A549 (cell line): ENCODE data around the gene ASIC1. TPM values are rescaled to one million over a fixed set of nuclear protein-coding genes. Genes with fewer than 3 reads are reported as not detected.

Source experiments
- ATAC-seq, 2 experiments: fragments of 200-7000 bp in 1 of 2; fragments of >200 bp in 1 of 2; cut with Nextera tagmentation in 1 of 2; cut with Tn5 transposase in 1 of 2; 3 replicates each; pipeline versions ENCODE4 v1.8.0 to v1.9.1; 2018 to 2020; ENCODE audit warnings: mild to moderate bottlenecking in 1 of 2, moderate library complexity in 1 of 2
- CTCF ChIA-PET: fragments of 300-600 bp; sonication (Branson Sonifier 250); formaldehyde crosslinking; extraction: SDS; loops from one replicate; lab custom pipeline; 2021; ENCODE audit warnings: antibody characterized with exemption, inconsistent platforms; lab: Yijun Ruan, JAX
- POLR2A ChIA-PET: fragments of 350-600 bp; formaldehyde crosslinking; extraction: SDS; loops from one replicate; lab custom pipeline; 2021; ENCODE audit warnings: antibody characterized with exemption, inconsistent platforms; lab: Yijun Ruan, JAX
- DNase-seq, 2 experiments: peaks; one replicate each; pipeline versions ENCODE4 v3.0.0 to v3.0.0-alpha.2; 2011 to 2016; ENCODE audit warnings: low read depth in 1 of 2, low spot score in 1 of 2
- FAIRE-seq: peaks from 2 replicates; lab custom pipeline; 2011; peaks lifted over from hg19 to GRCh38; lab: Jason Lieb, UNC
- H3K27ac ChIP-seq, 2 experiments: fragments of >200 bp; sonication (Bioruptor Twin); formaldehyde crosslinking; 3 replicates each; pipeline ENCODE4 v1.5.1; 2016 to 2017
- H3K4me1 ChIP-seq: fragments of >200 bp; sonication (Bioruptor Twin); formaldehyde crosslinking; 3 replicates; pipeline ENCODE4 v1.6.1; 2016
- H3K4me2 ChIP-seq: fragments of >200 bp; sonication (Bioruptor Twin); formaldehyde crosslinking; 3 replicates; pipeline ENCODE4 v1.6.1; 2016
- H3K4me3 ChIP-seq: fragments of >200 bp; sonication (Bioruptor Twin); formaldehyde crosslinking; 3 replicates; pipeline ENCODE4 v1.5.1; 2016
- H3K9me3 ChIP-seq: fragments of >200 bp; sonication (Bioruptor Twin); formaldehyde crosslinking; 3 replicates; pipeline ENCODE4 v1.6.1; 2016
- ATOH8 ChIP-seq: fragments of 250-450 bp; sonication (Bioruptor Pico); IDR thresholded peaks from 2 replicates; pipeline ENCODE4 v1.5.0; 2020; ENCODE audit warnings: low read depth, mild to moderate bottlenecking, moderate library complexity
- BHLHE40 ChIP-seq: IDR thresholded peaks from 2 replicates; pipeline ENCODE4 v1.6.1; 2012; ENCODE audit warnings: low read depth, low read length, inconsistent platforms
- CBX2 ChIP-seq: fragments of 200-600 bp; sonication (generic); IDR thresholded peaks from 2 replicates; pipeline ENCODE4 v1.6.1; 2016; ENCODE audit warnings: low read depth, mild to moderate bottlenecking, borderline replicate concordance
- CTCF ChIP-seq: fragments of >200 bp; sonication (Bioruptor Twin); formaldehyde crosslinking; IDR thresholded peaks from 3 replicates; pipeline ENCODE4 v1.5.1; 2016
- ELK1 ChIP-seq: fragments of 150-350 bp; IDR thresholded peaks from 2 replicates; pipeline ENCODE4 v1.6.1; 2014; ENCODE audit warnings: low read depth, mild to moderate bottlenecking, low read length
- FOSB ChIP-seq: fragments of 250-450 bp; sonication (Bioruptor Pico); IDR thresholded peaks from 2 replicates; pipeline ENCODE4 v1.5.0; 2020; ENCODE audit warnings: mild to moderate bottlenecking, moderate library complexity
- FOXS1 ChIP-seq: fragments of 250-450 bp; sonication (Bioruptor Pico); IDR thresholded peaks from 2 replicates; pipeline ENCODE4 v1.5.0; 2020; ENCODE audit warnings: mild to moderate bottlenecking, moderate library complexity
- HDAC2 ChIP-seq: fragments of 200-600 bp; sonication (generic); IDR thresholded peaks from 2 replicates; pipeline ENCODE4 v1.6.1; 2016
- HOXA7 ChIP-seq: fragments of 250-450 bp; sonication (Bioruptor Pico); IDR thresholded peaks from 2 replicates; pipeline ENCODE4 v1.5.0; 2020; ENCODE audit warnings: mild to moderate bottlenecking, moderate library complexity
- JUN ChIP-seq, 2 experiments: fragments of >200 bp; sonication (Bioruptor Twin); formaldehyde crosslinking; IDR thresholded peaks; 2 replicates in 1 of 2; 3 replicates in 1 of 2; pipeline ENCODE4 v1.6.1; 2016 to 2017
- MAX ChIP-seq: IDR thresholded peaks from 2 replicates; pipeline ENCODE4 v1.6.1; 2012
- NFE2L2 ChIP-seq: fragments of 150-350 bp; conservative IDR thresholded peaks from 2 replicates; pipeline ENCODE4 v1.6.1; 2014; ENCODE audit warnings: low read length
- POLR2A ChIP-seq: IDR thresholded peaks from 2 replicates; pipeline ENCODE4 v1.6.1; 2012; ENCODE audit warnings: mild to moderate bottlenecking, low read length
- RCOR1 ChIP-seq: fragments of 150-350 bp; IDR thresholded peaks from 2 replicates; pipeline ENCODE4 v1.6.1; 2014; ENCODE audit warnings: antibody characterized with exemption, low read length, low read depth
- RFX5 ChIP-seq: fragments of 450-650 bp; IDR thresholded peaks from 2 replicates; pipeline ENCODE4 v1.7.1; 2014; ENCODE audit warnings: antibody characterized with exemption, mild to moderate bottlenecking, moderate library complexity
- RNF2 ChIP-seq: fragments of 200-600 bp; sonication (generic); IDR thresholded peaks from 2 replicates; pipeline ENCODE4 v1.6.1; 2016; ENCODE audit warnings: low read depth, mild to moderate bottlenecking, antibody characterized with exemption, moderate library complexity, borderline replicate concordance
- SMC3 ChIP-seq: fragments of >200 bp; sonication (Bioruptor Twin); formaldehyde crosslinking; IDR thresholded peaks from 3 replicates; pipeline ENCODE4 v1.6.1; 2018; ENCODE audit warnings: inconsistent platforms
- USF2 ChIP-seq: fragments of 450-650 bp; IDR thresholded peaks from 2 replicates; pipeline ENCODE4 v1.6.1; 2014; ENCODE audit warnings: antibody characterized with exemption
- ZC3H11A ChIP-seq: fragments of 450-650 bp; IDR thresholded peaks from 2 replicates; pipeline ENCODE4 v1.6.1; 2014; ENCODE audit warnings: antibody characterized with exemption, mild to moderate bottlenecking
- ZSCAN20 ChIP-seq: fragments of 250-450 bp; sonication (Bioruptor Pico); IDR thresholded peaks from 2 replicates; pipeline ENCODE4 v1.8.0; 2022; ENCODE audit warnings: mild to moderate bottlenecking, moderate library complexity
- WGBS: methylation state at CpG from one replicate; pipeline ENCODE4 v1.1.6; 2017; ENCODE audit errors: missing lambda C conversion rate; 5-methylcytosine and 5-hydroxymethylcytosine counted together
- polyA plus RNA-seq, 4 experiments: library from polyadenylated mRNA; depleted of rRNA in 3 of 4; stranded (reverse); fragments of >200 nt; fragmentation: RNase III in 1 of 4; extraction: RNeasy Plus Mini Kit Qiagen cat#74134 plus additional on column Dnase treatment in 1 of 4; gene quantifications; 2 replicates in 3 of 4; 3 replicates in 1 of 4; pipeline ENCODE4 v1.2.3, GENCODE V29; 2011 to 2017

ASIC1 gene
- polyA plus RNA-seq, 2 of the 4 experiments (the other 2 are of a cell fraction) = 6.0 to 6.7 TPM

GRCh38 chr12:50099302-50100008 lies 42.1 kb downstream of the ASIC1 start:
- no peak for DNase-seq
- no peak overlapping the region for H3K27ac ChIP-seq
- TF ChIP-seq RFX5 = no peak
- no peak for TF ChIP-seq CBX2
- no peak for TF ChIP-seq CTCF
- TF ChIP-seq ATOH8 (CRISPR knock-in tag) = no peak
- TF ChIP-seq ZSCAN20 (CRISPR knock-in tag) = no peak
- TF ChIP-seq MAX = no peak
- no peak for TF ChIP-seq SMC3
- TF ChIP-seq RNF2 = no peak
- TF ChIP-seq HDAC2 = no peak
- TF ChIP-seq POLR2A = no peak
- no peak for TF ChIP-seq HOXA7
- TF ChIP-seq BHLHE40 = no peak
- no peak for TF ChIP-seq NFE2L2
- TF ChIP-seq RCOR1 = no peak
- TF ChIP-seq JUN (IDR thresholded peaks at IDR 0.05) = no peak
- TF ChIP-seq FOSB (CRISPR knock-in tag) = no peak
- WGBS = 71% methylated on average over 5 of the region's 5 CpGs
- H3K4me1 ChIP-seq = no peaks in the 10 kb centered on the region
- CTCF ChIA-PET = interaction anchor here (1.3 to 17.7 kb wide), 4 partner anchors 13 to 82 kb away, joined by 3 to 309 read pairs (median 94); partner anchors contain the start of genes COX14 and SMARCD1
- no peak overlapping the region for H3K4me2 ChIP-seq
- no peaks in the 10 kb centered on the region for H3K9me3 ChIP-seq
- FAIRE-seq = no peak
- no peak for ATAC-seq
- H3K4me3 ChIP-seq = no peak overlapping the region
- POLR2A ChIA-PET = interaction anchor here (2.7 kb wide), 1 partner anchor 13 kb away, joined by 17 read pairs; the partner anchor contains the start of gene COX14

- Histone ChIP-seq H3K4me2 (no peak overlapping the region), H3K27ac (no peak overlapping the region), H3K4me1 (no peaks in the 10 kb centered on the region), H3K4me3 (no peak overlapping the region), H3K9me3 (no peaks in the 10 kb centered on the region)
- CTCF ChIA-PET = interaction anchor here (0.7 to 17.7 kb wide), 9 partner anchors 12 to 75 kb away, joined by 3 to 309 read pairs (median 3); partner anchors contain the start of genes CERS5, COX14 and SMARCD1
- FAIRE-seq (no peak), DNase-seq (no peak), ATAC-seq (no peak)
- no peak for TF ChIP-seq USF2
- no peak for TF ChIP-seq ELK1
- TF ChIP-seq FOXS1 (CRISPR knock-in tag) = no peak
- no peak for TF ChIP-seq CTCF
- TF ChIP-seq ZC3H11A = no peak
- POLR2A ChIA-PET = interaction anchor here (2.7 kb wide), 1 partner anchor 11 kb away, joined by 17 read pairs; the partner anchor contains the start of gene COX14
- WGBS = 78% methylated on average over 3 of the region's 3 CpGs
These were observed 43.2 kb downstream of the ASIC1 start for GRCh38 chr12:50100561-50100960.
